Activated naive CD8-positive, alpha-beta T cell treated with anti-CD3 and anti-CD28 coated beads, Interleukin-2, amount 50 U/mL, for 24 hours (primary cell): ENCODE measurements around the gene SLC10A1.

ENCODE experiments used
- ATAC-seq: fragments of 150-1000 bp; cut with Tn5 transposase; one replicate; pipeline ENCODE4 v1.10.0; 2021
- DNase-seq: peaks from one replicate; pipeline ENCODE4 v3.0.0; 2021
- H3K27ac Mint-ChIP-seq: one replicate; pipeline ENCODE4 v1.8.0; 2021; ENCODE audit warnings: mild to moderate bottlenecking, mixed read lengths
- H3K27me3 Mint-ChIP-seq: one replicate; pipeline ENCODE4 v1.8.0; 2021; ENCODE audit warnings: mixed read lengths
- H3K36me3 Mint-ChIP-seq: one replicate; pipeline ENCODE4 v1.8.0; 2021; ENCODE audit warnings: low read depth, mixed read lengths
- H3K4me1 Mint-ChIP-seq: one replicate; pipeline ENCODE4 v1.8.0; 2021; ENCODE audit warnings: mixed read lengths
- H3K4me3 Mint-ChIP-seq: one replicate; pipeline ENCODE4 v1.8.0; 2021; ENCODE audit warnings: mild to moderate bottlenecking, moderate library complexity, mixed read lengths
- H3K9me3 Mint-ChIP-seq: one replicate; pipeline ENCODE4 v1.8.0; 2021; ENCODE audit warnings: mixed read lengths

SLC10A1 gene

GRCh38 chr14:69792887-69793421 lies 4.1 kb downstream of the SLC10A1 start:
- Mint-ChIP-seq H3K27ac (no peak overlapping the region), H3K36me3 (no peaks in the 10 kb centered on the region), H3K27me3 (no peaks in the 10 kb centered on the region), H3K9me3 (no peaks in the 10 kb centered on the region), H3K4me1 (no peaks in the 10 kb centered on the region), H3K4me3 (no peak overlapping the region)
- DNase-seq (no peak), ATAC-seq (no peak)

GRCh38 chr14:69789118-69789640 lies 7.9 kb downstream of the SLC10A1 start:
- Mint-ChIP-seq H3K27ac (no peak overlapping the region), H3K4me1 (no peaks in the 10 kb centered on the region), H3K4me3 (no peak overlapping the region), H3K27me3 (no peaks in the 10 kb centered on the region), H3K9me3 (no peaks in the 10 kb centered on the region), H3K36me3 (peaks cover 8% of the 10 kb centered on the region)
- no peak for ATAC-seq
- no peak for DNase-seq

- DNase-seq (no peak), ATAC-seq (no peak)
- H3K9me3 Mint-ChIP-seq: no peaks in the 10 kb centered on the region
- peaks cover 11% of the 10 kb centered on the region for H3K36me3 Mint-ChIP-seq
- H3K4me1 Mint-ChIP-seq: no peaks in the 10 kb centered on the region
- no peak overlapping the region for H3K27ac Mint-ChIP-seq
- no peak overlapping the region for H3K4me3 Mint-ChIP-seq
- H3K27me3 Mint-ChIP-seq: no peaks in the 10 kb centered on the region
Observed at GRCh38 chr14:69786603-69787002, 10.4 kb downstream of the SLC10A1 start.

GRCh38 chr14:69784942-69785341 lies 12.1 kb downstream of the SLC10A1 start:
- no peak overlapping the region for H3K27ac Mint-ChIP-seq

GRCh38 chr14:69780952-69781351 lies 16.1 kb downstream of the SLC10A1 start:
- DNase-seq (no peak), ATAC-seq (no peak)
- Mint-ChIP-seq H3K27me3 (no peaks in the 10 kb centered on the region), H3K36me3 (peaks cover 46% of the 10 kb centered on the region), H3K4me1 (peaks cover 25% of the 10 kb centered on the region), H3K9me3 (no peaks in the 10 kb centered on the region), H3K27ac (no peak overlapping the region), H3K4me3 (no peak overlapping the region)

More at GRCh38 chr14:69784942-69785341, 12.1 kb downstream of the SLC10A1 start:
- peaks cover 21% of the 10 kb centered on the region for H3K36me3 Mint-ChIP-seq
- no peaks in the 10 kb centered on the region for H3K9me3 Mint-ChIP-seq
- no peaks in the 10 kb centered on the region for H3K4me1 Mint-ChIP-seq
- H3K4me3 Mint-ChIP-seq: no peak overlapping the region
- ATAC-seq (no peak), DNase-seq (no peak)
- H3K27me3 Mint-ChIP-seq: no peaks in the 10 kb centered on the region

GRCh38 chr14:69780092-69780491 lies 16.9 kb downstream of the SLC10A1 start:
- DNase-seq (no peak), ATAC-seq (no peak)
- no peak overlapping the region for H3K27ac Mint-ChIP-seq
- H3K36me3 Mint-ChIP-seq: peaks cover 52% of the 10 kb centered on the region
- no peaks in the 10 kb centered on the region for H3K9me3 Mint-ChIP-seq
- no peak overlapping the region for H3K4me3 Mint-ChIP-seq
- H3K4me1 Mint-ChIP-seq: peaks cover 33% of the 10 kb centered on the region
- no peaks in the 10 kb centered on the region for H3K27me3 Mint-ChIP-seq

- no peak for DNase-seq
Observed at GRCh38 chr14:69779088-69779487, 18.0 kb downstream of the SLC10A1 start.

GRCh38 chr14:69776875-69777453 lies 20.1 kb downstream of the SLC10A1 start:
- DNase-seq (no peak), ATAC-seq (no peak)
- Mint-ChIP-seq H3K36me3 (peaks cover 80% of the 10 kb centered on the region), H3K27ac (peak overlapping the region; percentile 70), H3K9me3 (no peaks in the 10 kb centered on the region), H3K4me1 (peaks cover 58% of the 10 kb centered on the region), H3K27me3 (no peaks in the 10 kb centered on the region), H3K4me3 (no peak overlapping the region)

More at GRCh38 chr14:69779088-69779487, 18.0 kb downstream of the SLC10A1 start:
- Mint-ChIP-seq H3K4me1 (peaks cover 41% of the 10 kb centered on the region), H3K9me3 (no peaks in the 10 kb centered on the region), H3K4me3 (no peak overlapping the region), H3K36me3 (peaks cover 62% of the 10 kb centered on the region), H3K27ac (peak overlapping the region; percentile 10), H3K27me3 (no peaks in the 10 kb centered on the region)
- ATAC-seq: no peak

- Mint-ChIP-seq H3K36me3 (peaks cover 85% of the 10 kb centered on the region), H3K4me3 (no peak overlapping the region), H3K9me3 (no peaks in the 10 kb centered on the region), H3K27ac (peak overlapping the region; percentile 56), H3K4me1 (peaks cover 74% of the 10 kb centered on the region), H3K27me3 (no peaks in the 10 kb centered on the region)
- no peak for ATAC-seq
- DNase-seq: no peak
Observed at GRCh38 chr14:69775012-69775411, 22.0 kb downstream of the SLC10A1 start.

- Mint-ChIP-seq H3K27me3 (no peaks in the 10 kb centered on the region), H3K4me3 (no peak overlapping the region), H3K36me3 (peaks cover 89% of the 10 kb centered on the region), H3K27ac (no peak overlapping the region), H3K4me1 (peaks cover 82% of the 10 kb centered on the region), H3K9me3 (no peaks in the 10 kb centered on the region)
- ATAC-seq: no peak
- DNase-seq: no peak
Observed at GRCh38 chr14:69773571-69774276, 23.3 kb downstream of the SLC10A1 start.

- Mint-ChIP-seq H3K27ac (peak overlapping the region; percentile 49), H3K9me3 (no peaks in the 10 kb centered on the region), H3K27me3 (peaks cover 5% of the 10 kb centered on the region), H3K4me1 (peaks cover 88% of the 10 kb centered on the region), H3K36me3 (peaks cover 92% of the 10 kb centered on the region), H3K4me3 (no peak overlapping the region)
- DNase-seq (no peak), ATAC-seq (no peak)
Observed at GRCh38 chr14:69772082-69773017, 24.7 kb downstream of the SLC10A1 start.

GRCh38 chr14:69771136-69771535 lies 25.9 kb downstream of the SLC10A1 start:
- no peaks in the 10 kb centered on the region for H3K9me3 Mint-ChIP-seq
- H3K4me1 Mint-ChIP-seq: peaks cover 88% of the 10 kb centered on the region
- H3K27ac Mint-ChIP-seq: peak overlapping the region; percentile 59
- DNase-seq: no peak
- no peak for ATAC-seq
- H3K36me3 Mint-ChIP-seq: peaks cover 85% of the 10 kb centered on the region
- peak overlapping the region; percentile 34 for H3K4me3 Mint-ChIP-seq
- H3K27me3 Mint-ChIP-seq: peaks cover 5% of the 10 kb centered on the region

- Mint-ChIP-seq H3K27me3 (peaks cover 5% of the 10 kb centered on the region), H3K4me1 (peaks cover 87% of the 10 kb centered on the region), H3K27ac (peak overlapping the region; percentile 59), H3K4me3 (peak overlapping the region; percentile 63), H3K9me3 (no peaks in the 10 kb centered on the region), H3K36me3 (peaks cover 83% of the 10 kb centered on the region)
- ATAC-seq (no peak), DNase-seq (no peak)
Observed at GRCh38 chr14:69770559-69770958, 26.5 kb downstream of the SLC10A1 start.

GRCh38 chr14:69769623-69770022 lies 27.4 kb downstream of the SLC10A1 start:
- no peak for DNase-seq
- peaks cover 5% of the 10 kb centered on the region for H3K27me3 Mint-ChIP-seq
- H3K27ac Mint-ChIP-seq: peak overlapping the region; percentile 78
- no peaks in the 10 kb centered on the region for H3K9me3 Mint-ChIP-seq
- ATAC-seq: no peak
- peaks cover 76% of the 10 kb centered on the region for H3K36me3 Mint-ChIP-seq
- H3K4me3 Mint-ChIP-seq: peak overlapping the region; percentile 63
- peaks cover 80% of the 10 kb centered on the region for H3K4me1 Mint-ChIP-seq
